Measurements from ENCODE around the gene ADGRG7.

DNA sequence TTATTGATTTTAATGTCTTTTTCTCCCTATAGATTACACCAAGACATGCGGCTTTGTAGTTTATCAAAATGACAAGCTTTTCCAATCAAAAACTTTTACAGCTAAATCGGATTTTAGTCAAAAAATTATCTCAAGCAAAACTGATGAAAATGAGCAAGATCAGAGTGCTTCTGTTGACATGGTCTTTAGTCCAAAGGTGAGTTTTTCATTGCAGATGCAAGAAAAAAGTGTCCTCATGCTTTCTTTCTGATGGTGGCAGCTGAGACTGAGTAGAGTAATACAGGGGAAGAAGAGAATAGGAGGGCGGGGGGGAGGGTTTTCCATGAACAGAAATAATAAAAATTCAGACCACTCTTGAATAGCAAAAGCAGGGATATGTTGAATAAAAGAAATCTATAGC is 36.5 kb downstream of the ADGRG7 start:
- no peak for TF ChIP-seq POLR2AphosphoS5 (IDR thresholded peaks at IDR 0.05)
- TF ChIP-seq, protein P1, sequence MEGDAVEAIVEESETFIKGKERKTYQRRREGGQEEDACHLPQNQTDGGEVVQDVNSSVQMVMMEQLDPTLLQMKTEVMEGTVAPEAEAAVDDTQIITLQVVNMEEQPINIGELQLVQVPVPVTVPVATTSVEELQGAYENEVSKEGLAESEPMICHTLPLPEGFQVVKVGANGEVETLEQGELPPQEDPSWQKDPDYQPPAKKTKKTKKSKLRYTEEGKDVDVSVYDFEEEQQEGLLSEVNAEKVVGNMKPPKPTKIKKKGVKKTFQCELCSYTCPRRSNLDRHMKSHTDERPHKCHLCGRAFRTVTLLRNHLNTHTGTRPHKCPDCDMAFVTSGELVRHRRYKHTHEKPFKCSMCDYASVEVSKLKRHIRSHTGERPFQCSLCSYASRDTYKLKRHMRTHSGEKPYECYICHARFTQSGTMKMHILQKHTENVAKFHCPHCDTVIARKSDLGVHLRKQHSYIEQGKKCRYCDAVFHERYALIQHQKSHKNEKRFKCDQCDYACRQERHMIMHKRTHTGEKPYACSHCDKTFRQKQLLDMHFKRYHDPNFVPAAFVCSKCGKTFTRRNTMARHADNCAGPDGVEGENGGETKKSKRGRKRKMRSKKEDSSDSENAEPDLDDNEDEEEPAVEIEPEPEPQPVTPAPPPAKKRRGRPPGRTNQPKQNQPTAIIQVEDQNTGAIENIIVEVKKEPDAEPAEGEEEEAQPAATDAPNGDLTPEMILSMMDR (IDR thresholded peaks at IDR 0.05) = no peak
- TF ChIP-seq POLR2A (IDR thresholded peaks at IDR 0.05) = no peak
